ENCODE data around the gene SPAG6. TPM values are rescaled to one million over a fixed set of nuclear protein-coding genes. Genes with fewer than 3 reads are reported as not detected.

Gene SPAG6
- total and polyA plus RNA-seq, 9 of the 15 experiments (the other 6 are each of a cell fraction or from before 2014, with no cell fraction given) = 3.5 to 23.1 (median 11.8) TPM

DNA sequence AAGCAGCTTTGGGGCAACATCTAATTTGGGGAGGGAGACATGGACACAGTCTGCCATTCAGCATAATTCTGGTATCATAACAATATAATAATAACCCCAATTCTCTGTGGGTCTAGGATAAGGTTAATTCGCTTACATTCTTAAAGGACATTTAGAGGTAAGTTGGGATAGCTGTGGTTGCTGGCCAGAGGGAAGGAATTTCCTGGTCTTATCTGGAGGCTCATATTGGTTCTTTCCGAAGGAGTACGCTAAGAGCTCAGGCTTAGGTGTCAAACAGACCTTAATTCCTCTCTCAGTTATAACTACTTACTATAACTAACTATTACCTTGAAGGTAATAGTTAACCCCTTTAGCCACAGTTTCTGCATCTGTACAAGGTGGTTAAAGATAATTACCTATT, 68.8 kb downstream of the SPAG6 start:
- in situ Hi-C loops (cut with MboI) (no loop called here), intact Hi-C loops (cut with micrococcal nuclease) (no loop called here)
- Histone ChIP-seq H3K4me1 (replicated peaks in 1 of 2; ENCODE audit: control insufficient read depth in 2 of 2, insufficient read depth in 2 of 2, low read length in 2 of 2) (peaks cover 0 to 18% of the 10 kb centered on the region in 2 experiments; a peak in 2 of 5 replicates), H3K27me3 (ENCODE audit: control insufficient read depth in 2 of 2, insufficient read depth in 2 of 2, low read length in 2 of 2) (no peaks in the 10 kb centered on the region), H3K9me1 (ENCODE audit: control insufficient read depth, insufficient read depth, low read length) (no peaks in the 10 kb centered on the region), H3K36me3 (ENCODE audit: control insufficient read depth, insufficient read depth, low read length) (peaks cover 4% of the 10 kb centered on the region; the same call in 1 of the 3 replicates), H3K79me2 (ENCODE audit: control insufficient read depth, insufficient read depth, low read length) (no peaks in the 10 kb centered on the region; the same call in 2 of the 3 replicates), H3K9me3 (replicated peaks; ENCODE audit: control insufficient read depth, insufficient read depth, low read depth, low read length) (no peaks in the 10 kb centered on the region; the same call in 1 of the 2 replicates), H3K4me3 (no peak overlapping the region), H3K27ac (ENCODE audit: extremely low read depth, low read depth, low read length) (no peak overlapping the region; the same call in 2 of the 3 replicates), H2AFZ (ENCODE audit: low read depth, low read length) (no peak overlapping the region), H3K9ac (ENCODE audit: insufficient read depth in 1 of 2, low read depth in 2 of 2, low read length in 2 of 2) (no peak overlapping the region), H4K20me1 (replicated peaks; ENCODE audit: control insufficient read depth, insufficient read depth, low read length) (no peaks in the 10 kb centered on the region), H3K4me2 (ENCODE audit: insufficient read depth, low read length) (no peak overlapping the region; the same call in 1 of the 2 replicates)
- BruUV-seq (replicated peaks) = no TSS peak
- ChIA-PET POLR2A (interaction anchor here (0.6 to 1.3 kb wide), 3 partner anchors 9 to 269 kb away, joined by 3 to 4 read pairs (median 3); no protein-coding TSS in a partner anchor), CTCF (ENCODE audit: low intra/inter-chr PET ratio) (no interaction called here)
- DNase-seq (ENCODE audit: extremely low read depth in 1 of 4, low spot score in 3 of 4) (no peak), FAIRE-seq (no peak), ATAC-seq (no peak)
- WGBS (ENCODE audit: insufficient coverage, low coverage, missing lambda C conversion rate) = 46% methylated on average over 3 of the region's 3 CpGs
- TF ChIP-seq, protein P1, sequence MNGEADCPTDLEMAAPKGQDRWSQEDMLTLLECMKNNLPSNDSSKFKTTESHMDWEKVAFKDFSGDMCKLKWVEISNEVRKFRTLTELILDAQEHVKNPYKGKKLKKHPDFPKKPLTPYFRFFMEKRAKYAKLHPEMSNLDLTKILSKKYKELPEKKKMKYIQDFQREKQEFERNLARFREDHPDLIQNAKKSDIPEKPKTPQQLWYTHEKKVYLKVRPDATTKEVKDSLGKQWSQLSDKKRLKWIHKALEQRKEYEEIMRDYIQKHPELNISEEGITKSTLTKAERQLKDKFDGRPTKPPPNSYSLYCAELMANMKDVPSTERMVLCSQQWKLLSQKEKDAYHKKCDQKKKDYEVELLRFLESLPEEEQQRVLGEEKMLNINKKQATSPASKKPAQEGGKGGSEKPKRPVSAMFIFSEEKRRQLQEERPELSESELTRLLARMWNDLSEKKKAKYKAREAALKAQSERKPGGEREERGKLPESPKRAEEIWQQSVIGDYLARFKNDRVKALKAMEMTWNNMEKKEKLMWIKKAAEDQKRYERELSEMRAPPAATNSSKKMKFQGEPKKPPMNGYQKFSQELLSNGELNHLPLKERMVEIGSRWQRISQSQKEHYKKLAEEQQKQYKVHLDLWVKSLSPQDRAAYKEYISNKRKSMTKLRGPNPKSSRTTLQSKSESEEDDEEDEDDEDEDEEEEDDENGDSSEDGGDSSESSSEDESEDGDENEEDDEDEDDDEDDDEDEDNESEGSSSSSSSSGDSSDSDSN (IDR thresholded peaks at IDR 0.05; ENCODE audit: borderline replicate concordance in 1 of 2, low read depth in 2 of 2, low read length in 2 of 2) = no peak
- TF ChIP-seq, protein P2, sequence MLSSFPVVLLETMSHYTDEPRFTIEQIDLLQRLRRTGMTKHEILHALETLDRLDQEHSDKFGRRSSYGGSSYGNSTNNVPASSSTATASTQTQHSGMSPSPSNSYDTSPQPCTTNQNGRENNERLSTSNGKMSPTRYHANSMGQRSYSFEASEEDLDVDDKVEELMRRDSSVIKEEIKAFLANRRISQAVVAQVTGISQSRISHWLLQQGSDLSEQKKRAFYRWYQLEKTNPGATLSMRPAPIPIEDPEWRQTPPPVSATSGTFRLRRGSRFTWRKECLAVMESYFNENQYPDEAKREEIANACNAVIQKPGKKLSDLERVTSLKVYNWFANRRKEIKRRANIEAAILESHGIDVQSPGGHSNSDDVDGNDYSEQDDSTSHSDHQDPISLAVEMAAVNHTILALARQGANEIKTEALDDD (IDR thresholded peaks at IDR 0.05) = peak; percentile 68; the same call in 1 of the 2 replicates
